BLaER1 treated with 17β-estradiol and CSF1 and Interleukin-3, amounts not matched to agents 10 nM and 100 nM (cell line): Measurements from ENCODE around the gene CHP1.

Experiments used
- H3K27ac ChIP-seq, 11 experiments: shearing (Covaris generic); formaldehyde crosslinking; 2 replicates each; pipeline ENCODE4 v1.8.1; 2022
- H3K27me3 ChIP-seq, 11 experiments: shearing (Covaris generic); formaldehyde crosslinking; 2 replicates each; pipeline ENCODE4 v1.8.1; 2022
- H3K36me3 ChIP-seq, 11 experiments: shearing (Covaris generic); formaldehyde crosslinking; 2 replicates each; pipeline ENCODE4 v1.8.1; 2022
- H3K4me1 ChIP-seq, 10 experiments: shearing (Covaris generic); formaldehyde crosslinking; 2 replicates each; pipeline ENCODE4 v1.8.1; 2022
- H3K4me2 ChIP-seq, 11 experiments: shearing (Covaris generic); formaldehyde crosslinking; 2 replicates each; pipeline ENCODE4 v1.8.1; 2022
- H3K4me3 ChIP-seq, 10 experiments: shearing (Covaris generic); formaldehyde crosslinking; 2 replicates each; pipeline ENCODE4 v1.8.1; 2022
- H3K9ac ChIP-seq, 11 experiments: shearing (Covaris generic); formaldehyde crosslinking; 2 replicates each; pipeline ENCODE4 v1.8.1; 2022
- H3K9me3 ChIP-seq, 11 experiments: shearing (Covaris generic); formaldehyde crosslinking; replicated peaks in 1 of 11; 2 replicates each; pipeline ENCODE4 v1.8.1; 2022
- H4K20me1 ChIP-seq, 11 experiments: shearing (Covaris generic); formaldehyde crosslinking; 2 replicates each; pipeline ENCODE4 v1.8.1; 2022
- Cebpa-rat ChIP-seq, 11 experiments: shearing (Covaris generic); IDR thresholded peaks; 2 replicates each; pipeline ENCODE4 v1.8.1; 2022

Gene CHP1

DNA sequence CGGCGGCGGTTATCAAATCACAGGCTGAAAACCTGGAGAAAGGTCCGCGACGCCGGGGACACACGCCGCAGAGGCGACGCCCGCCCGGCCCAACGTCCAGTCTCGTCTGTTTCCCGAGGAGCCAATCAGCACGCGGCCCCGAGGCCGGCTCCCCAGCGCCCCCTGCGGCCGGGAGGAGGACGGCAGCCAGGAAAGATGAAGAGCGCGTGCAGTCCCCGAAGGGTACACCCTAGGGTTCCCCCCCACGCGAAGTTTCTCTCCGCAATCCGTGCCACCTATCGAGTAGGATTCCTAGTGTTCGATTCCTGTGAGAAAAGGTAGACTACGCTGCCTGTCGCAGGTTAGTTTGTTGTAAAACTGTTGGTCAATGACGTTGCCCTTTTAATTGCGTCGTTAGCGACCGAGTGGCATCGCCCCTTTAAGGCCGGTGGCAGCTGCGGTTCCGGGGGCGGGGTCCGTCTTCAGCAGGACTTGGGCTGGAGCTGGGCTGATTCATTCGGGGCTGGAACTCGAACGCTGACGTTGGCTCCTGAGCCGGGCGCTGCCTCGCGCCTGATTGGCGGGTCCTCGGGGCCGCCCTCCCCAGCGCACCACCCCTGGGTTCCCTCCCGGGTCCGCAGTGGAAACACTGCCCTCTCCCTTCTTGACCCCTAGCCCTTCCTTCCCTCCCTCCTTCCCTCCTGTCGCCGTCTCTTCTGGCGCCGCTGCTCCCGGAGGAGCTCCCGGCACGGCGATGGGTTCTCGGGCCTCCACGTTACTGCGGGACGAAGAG is at the start of gene CHP1, which contains the start of gene EXD1:
Gene CHP1, plus strand, starts transcription at position 619 of the 772 bp plus-strand sequence. Its CDS starts 115 bp downstream, at position 734.
Gene EXD1, minus strand, starts transcription at position 108 of the 772 bp plus-strand sequence. CDS start 4,182 bp downstream, outside the sequence.
- peak within 1 kb of the TSS; percentile 76 to 91 (median 88) for H3K9ac ChIP-seq
- H3K27ac ChIP-seq, result peak within 1 kb of the TSS; percentile 71 to 91 (median 85)
- no peak for TF ChIP-seq Cebpa-rat (IDR thresholded peaks at IDR 0.05)
- peaks cover 0 to 36% (median 14%) of the 10 kb centered on the region in 11 experiments; a peak in 11 of 22 replicates for H4K20me1 ChIP-seq
- H3K4me3 ChIP-seq, result peak within 1 kb of the TSS; percentile 70 to 94 (median 83)
- H3K27me3 ChIP-seq, result no peaks in the 10 kb centered on the region
- H3K4me1 ChIP-seq, result peaks cover 14 to 25% (median 22%) of the 10 kb centered on the region in 10 experiments
- H3K9me3 ChIP-seq, result no peaks in the 10 kb centered on the region
- peaks cover 0 to 8% (median 0%) of the 10 kb centered on the region in 11 experiments; a peak in 4 of 22 replicates for H3K36me3 ChIP-seq
- H3K4me2 ChIP-seq, result peak within 1 kb of the TSS; percentile 86 to 96 (median 90)

DNA sequence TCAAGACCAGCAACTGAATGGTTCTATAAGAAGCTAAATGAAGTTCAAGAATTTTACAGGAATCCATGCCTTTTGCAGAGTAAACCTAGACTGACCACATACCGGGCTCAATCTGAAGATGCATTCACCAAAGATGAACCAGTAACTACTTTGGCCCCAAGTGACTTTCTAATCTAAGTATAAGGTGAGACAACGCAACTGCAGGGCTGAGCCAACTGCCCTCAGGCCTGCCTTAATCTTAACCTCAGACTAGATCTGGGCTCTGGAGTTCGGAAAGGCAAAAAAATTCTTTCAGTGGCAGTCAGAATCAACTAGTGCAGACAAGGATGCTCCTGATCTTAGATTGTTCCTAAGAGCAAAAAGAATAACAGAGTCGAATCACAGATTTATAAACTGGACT is 48.8 kb upstream of the CHP1 start:
- no peaks in the 10 kb centered on the region for H3K9me3 ChIP-seq
- no peak overlapping the region for H3K4me3 ChIP-seq
- H3K9ac ChIP-seq, result no peak overlapping the region
- no peak overlapping the region for H3K27ac ChIP-seq
- H3K36me3 ChIP-seq, result no peaks in the 10 kb centered on the region
- no peak for TF ChIP-seq Cebpa-rat (IDR thresholded peaks at IDR 0.05)
- H4K20me1 ChIP-seq, result no peaks in the 10 kb centered on the region
- no peaks in the 10 kb centered on the region for H3K27me3 ChIP-seq
- no peak overlapping the region for H3K4me2 ChIP-seq
- peaks cover 0 to 15% (median 8%) of the 10 kb centered on the region in 10 experiments; a peak in 8 of 20 replicates for H3K4me1 ChIP-seq

DNA sequence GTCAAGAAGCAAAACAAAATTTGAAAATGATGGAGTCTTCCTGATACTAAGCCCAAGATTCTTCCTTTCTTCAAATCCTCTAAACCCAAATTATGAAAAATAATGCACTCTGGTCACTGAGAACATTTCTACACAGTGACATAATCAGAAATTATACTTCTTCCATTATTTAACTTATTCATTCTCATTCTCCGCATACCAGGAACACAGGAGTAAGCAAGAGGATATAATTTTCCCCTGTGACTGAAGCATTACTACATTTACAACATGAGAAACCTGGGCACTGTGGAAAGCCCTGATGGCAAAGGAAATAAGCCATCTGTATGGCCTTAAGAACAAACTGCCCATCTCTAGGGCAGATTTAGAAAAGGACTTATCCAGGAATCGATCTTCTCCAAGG is 47.5 kb upstream of the CHP1 start:
- Histone ChIP-seq H3K9me3 (no peaks in the 10 kb centered on the region), H3K9ac (no peak overlapping the region), H4K20me1 (no peaks in the 10 kb centered on the region), H3K27me3 (no peaks in the 10 kb centered on the region), H3K4me1 (peaks cover 0 to 15% (median 8%) of the 10 kb centered on the region in 10 experiments; a peak in 8 of 20 replicates), H3K27ac (no peak overlapping the region), H3K36me3 (no peaks in the 10 kb centered on the region), H3K4me2 (peak overlapping the region in 1 of 11 experiments; percentile 2; a peak in 1 of 22 replicates), H3K4me3 (no peak overlapping the region)
- TF ChIP-seq Cebpa-rat (IDR thresholded peaks at IDR 0.05), result no peak

DNA sequence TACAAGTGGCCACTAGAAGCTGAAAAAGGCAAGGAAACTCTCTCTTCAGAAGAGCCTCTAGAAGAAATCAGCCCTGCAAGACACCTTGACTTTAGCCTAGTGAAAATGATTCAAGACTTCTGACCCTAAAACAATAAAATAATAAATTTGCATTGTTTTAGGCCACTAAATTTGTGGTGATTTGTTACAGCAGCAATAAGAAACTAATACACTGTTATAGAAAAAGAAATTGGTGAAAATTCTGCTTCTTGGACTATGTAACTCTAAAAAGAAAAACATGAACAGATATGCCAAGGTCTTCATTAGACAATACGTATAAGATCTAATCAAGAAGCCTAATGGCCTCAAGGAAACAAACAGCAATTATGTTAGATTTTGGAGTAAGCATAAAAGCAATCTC is 36.6 kb upstream of the CHP1 start:
- no peaks in the 10 kb centered on the region for H4K20me1 ChIP-seq
- H3K27me3 ChIP-seq, result no peaks in the 10 kb centered on the region
- H3K27ac ChIP-seq, result no peak overlapping the region
- peaks cover 0 to 10% (median 3%) of the 10 kb centered on the region in 10 experiments; a peak in 9 of 20 replicates for H3K4me1 ChIP-seq
- H3K9me3 ChIP-seq, result no peaks in the 10 kb centered on the region
- no peaks in the 10 kb centered on the region for H3K36me3 ChIP-seq
- H3K9ac ChIP-seq, result no peak overlapping the region
- no peak for TF ChIP-seq Cebpa-rat (IDR thresholded peaks at IDR 0.05)
- H3K4me3 ChIP-seq, result no peak overlapping the region
- H3K4me2 ChIP-seq, result no peak overlapping the region

DNA sequence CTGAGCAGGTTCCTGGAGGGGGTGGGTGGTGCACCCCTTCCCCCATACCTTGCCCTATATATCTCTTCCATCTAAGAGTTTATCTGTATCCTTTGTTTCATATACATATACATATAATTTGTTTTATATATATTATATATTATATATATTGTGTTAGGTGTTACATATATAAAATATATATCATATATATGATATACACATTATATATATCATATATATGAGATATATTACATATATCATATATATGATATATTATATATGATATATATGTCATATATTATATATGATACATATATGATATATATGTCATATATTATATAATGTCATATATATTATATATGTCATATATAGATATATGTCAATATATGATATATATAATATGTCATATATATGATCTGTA is 31.6 kb upstream of the CHP1 start:
- no peak overlapping the region for H3K27ac ChIP-seq
- no peak overlapping the region for H3K9ac ChIP-seq
- H3K4me3 ChIP-seq, result no peak overlapping the region
- no peaks in the 10 kb centered on the region for H3K4me1 ChIP-seq
- no peaks in the 10 kb centered on the region for H4K20me1 ChIP-seq
- no peak for TF ChIP-seq Cebpa-rat (IDR thresholded peaks at IDR 0.05)
- H3K27me3 ChIP-seq, result no peaks in the 10 kb centered on the region
- no peaks in the 10 kb centered on the region for H3K36me3 ChIP-seq
- no peaks in the 10 kb centered on the region for H3K9me3 ChIP-seq
- no peak overlapping the region for H3K4me2 ChIP-seq

DNA sequence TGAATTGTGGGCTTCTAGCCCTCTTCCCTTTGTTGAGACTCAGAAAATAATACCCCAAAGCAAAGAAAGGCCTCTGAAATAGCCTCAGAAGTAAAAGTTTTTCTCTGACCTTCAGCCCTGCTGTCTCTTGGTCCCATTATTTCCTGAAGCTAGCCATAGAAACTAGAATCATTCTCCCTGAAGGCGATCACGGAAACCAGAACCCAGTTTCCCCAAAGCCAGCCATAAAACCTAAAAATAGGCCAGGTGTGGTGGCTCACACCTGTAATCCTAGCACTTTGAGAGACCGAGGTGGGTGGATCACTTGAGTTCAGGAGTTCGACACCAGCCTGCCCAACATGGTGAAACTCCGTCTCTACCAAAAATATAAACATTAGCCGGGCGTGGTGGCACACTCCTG is 27.7 kb upstream of the CHP1 start:
- Histone ChIP-seq H3K27ac (no peak overlapping the region), H3K4me2 (no peak overlapping the region), H4K20me1 (no peaks in the 10 kb centered on the region), H3K4me1 (no peaks in the 10 kb centered on the region), H3K9ac (no peak overlapping the region), H3K36me3 (no peaks in the 10 kb centered on the region), H3K4me3 (no peak overlapping the region), H3K9me3 (no peaks in the 10 kb centered on the region), H3K27me3 (no peaks in the 10 kb centered on the region)
- no peak for TF ChIP-seq Cebpa-rat (IDR thresholded peaks at IDR 0.05)

DNA sequence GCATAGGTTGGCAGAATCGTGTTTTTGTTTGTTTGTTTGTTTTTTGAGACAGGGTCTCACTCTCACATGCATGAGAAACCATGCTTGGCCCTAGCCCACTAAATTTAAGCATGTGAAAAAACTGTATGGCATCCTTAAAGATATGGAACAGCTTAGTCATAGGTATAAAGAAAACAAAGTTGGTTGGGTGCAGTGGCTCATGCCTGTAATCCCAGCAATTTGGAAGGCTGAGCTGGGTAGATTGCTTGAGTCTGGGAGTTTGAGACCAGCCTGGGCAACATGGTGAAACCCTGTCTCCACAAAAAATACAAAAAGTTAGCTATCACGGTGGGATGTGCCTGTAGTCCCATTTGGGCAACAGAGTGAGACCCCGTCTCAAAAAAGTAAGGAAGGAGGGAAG is 25.8 kb upstream of the CHP1 start:
- Histone ChIP-seq H4K20me1 (no peaks in the 10 kb centered on the region), H3K27me3 (no peaks in the 10 kb centered on the region), H3K9me3 (no peaks in the 10 kb centered on the region), H3K4me2 (no peak overlapping the region), H3K4me3 (no peak overlapping the region), H3K9ac (no peak overlapping the region), H3K27ac (no peak overlapping the region), H3K36me3 (no peaks in the 10 kb centered on the region), H3K4me1 (no peaks in the 10 kb centered on the region)
- no peak for TF ChIP-seq Cebpa-rat (IDR thresholded peaks at IDR 0.05)

DNA sequence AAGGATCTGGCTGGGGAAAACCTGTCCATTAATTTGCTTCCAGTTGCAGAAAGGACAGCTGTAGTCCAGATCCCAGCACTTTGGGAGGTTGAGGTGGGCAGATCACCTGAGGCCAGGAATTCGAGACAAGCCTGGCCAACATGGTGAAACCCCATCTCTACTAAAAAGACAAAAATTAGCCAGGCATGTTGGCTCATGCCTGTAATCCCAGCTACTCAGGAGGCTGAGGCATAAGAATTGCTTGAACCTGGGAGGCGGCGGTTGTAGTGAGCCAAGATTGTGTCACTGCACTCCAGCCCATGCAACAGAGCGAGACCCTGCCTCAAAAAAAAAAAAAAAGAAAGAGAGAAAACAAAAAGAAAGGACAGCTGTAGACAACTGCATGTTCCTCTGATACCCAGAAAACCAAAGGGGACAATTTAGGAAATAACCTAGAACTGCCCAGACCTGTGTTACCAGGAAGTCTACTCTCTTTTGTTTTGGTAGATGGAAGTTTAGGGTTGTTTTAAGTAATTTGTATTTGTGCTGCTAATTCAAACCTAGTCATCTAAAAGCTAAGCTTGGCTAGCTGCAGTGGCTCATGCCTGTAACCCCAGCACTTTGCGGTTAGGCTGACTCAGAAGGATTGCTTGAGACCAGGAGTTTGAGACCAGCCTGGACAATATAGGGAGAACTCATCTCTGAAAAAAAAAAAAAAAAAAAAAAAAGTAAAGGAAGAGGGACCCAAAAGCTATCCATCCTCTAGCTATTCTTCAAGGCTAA is 23.2 kb upstream of the CHP1 start:
- no peaks in the 10 kb centered on the region for H4K20me1 ChIP-seq
- H3K4me3 ChIP-seq, result no peak overlapping the region
- H3K27me3 ChIP-seq, result no peaks in the 10 kb centered on the region
- H3K9me3 ChIP-seq, result no peaks in the 10 kb centered on the region
- TF ChIP-seq Cebpa-rat (IDR thresholded peaks at IDR 0.05), result no peak
- H3K4me1 ChIP-seq, result no peaks in the 10 kb centered on the region
- no peak overlapping the region for H3K9ac ChIP-seq
- no peak overlapping the region for H3K27ac ChIP-seq
- no peak overlapping the region for H3K4me2 ChIP-seq
- no peaks in the 10 kb centered on the region for H3K36me3 ChIP-seq

DNA sequence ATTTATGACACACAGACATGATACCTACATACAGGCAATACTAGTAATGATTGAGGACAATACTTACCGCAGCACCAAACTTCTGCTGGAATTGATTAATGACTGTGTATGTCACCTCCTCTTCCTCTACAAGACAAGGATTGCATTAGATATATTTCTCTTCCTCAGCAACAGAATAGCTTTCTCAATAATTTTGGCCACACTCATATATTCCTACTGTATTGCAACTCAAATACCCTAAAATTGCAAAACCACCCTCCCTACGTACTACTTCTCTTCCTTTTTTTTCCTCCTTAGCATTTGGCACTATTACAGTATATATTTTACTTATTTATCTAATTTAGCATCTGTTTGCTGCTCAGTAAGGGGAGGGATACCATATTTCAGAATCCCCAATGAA is 15.4 kb upstream of the CHP1 start:
- Histone ChIP-seq H3K4me3 (no peak overlapping the region), H4K20me1 (no peaks in the 10 kb centered on the region), H3K27ac (no peak overlapping the region), H3K4me2 (no peak overlapping the region), H3K36me3 (no peaks in the 10 kb centered on the region), H3K9me3 (no peaks in the 10 kb centered on the region), H3K9ac (no peak overlapping the region), H3K4me1 (peaks cover 0 to 9% (median 0%) of the 10 kb centered on the region in 10 experiments; a peak in 1 of 20 replicates), H3K27me3 (no peaks in the 10 kb centered on the region)
- TF ChIP-seq Cebpa-rat (IDR thresholded peaks at IDR 0.05), result no peak
